HepG2 (cell line): ENCODE data around the gene NPB. TPM values are rescaled to one million over a fixed set of nuclear protein-coding genes. Genes with fewer than 3 reads are reported as not detected.

Source experiments
- ARNTL ChIP-seq: sonication (generic); formaldehyde crosslinking; IDR thresholded peaks from 2 replicates; pipeline ENCODE4 v1.4.0; 2020; ENCODE audit warnings: mild to moderate bottlenecking, missing genetic modification reagents
- CEBPG ChIP-seq: IDR thresholded peaks from 2 replicates; pipeline ENCODE4 v1.6.1; 2016
- CENPT ChIP-seq: sonication (generic); formaldehyde crosslinking; IDR thresholded peaks from 2 replicates; pipeline ENCODE4 v1.8.0; 2022; ENCODE audit warnings: low read depth, mild to moderate bottlenecking, moderate library complexity, missing genetic modification reagents
- EEA1 ChIP-seq: sonication (generic); formaldehyde crosslinking; IDR thresholded peaks from 2 replicates; pipeline ENCODE4 v1.5.1; 2020; ENCODE audit warnings: mild to moderate bottlenecking, missing genetic modification reagents, borderline replicate concordance
- FLYWCH1 ChIP-seq: sonication (generic); formaldehyde crosslinking; IDR thresholded peaks from 2 replicates; pipeline ENCODE4 v1.8.1; 2023; ENCODE audit warnings: mild to moderate bottlenecking, missing genetic modification reagents
- HMG20B ChIP-seq: conservative IDR thresholded peaks from 2 replicates; pipeline ENCODE4 v1.6.1; 2016; ENCODE audit warnings: missing genetic modification reagents, missing compliant biosample characterization
- HNRNPUL1 ChIP-seq: fragments of 200-400 bp; formaldehyde crosslinking; IDR thresholded peaks from 2 replicates; pipeline ENCODE4 v1.6.1; 2017; ENCODE audit warnings: low read depth, mild to moderate bottlenecking, low read length, moderate library complexity
- HOXD1 ChIP-seq: sonication (generic); formaldehyde crosslinking; IDR thresholded peaks from 2 replicates; pipeline ENCODE4 v1.5.0; 2020; ENCODE audit warnings: missing genetic modification reagents
- IKZF1 ChIP-seq: fragments of 450-650 bp; IDR thresholded peaks from 2 replicates; pipeline ENCODE4 v1.7.1; 2016
- MAFG ChIP-seq: sonication (generic); formaldehyde crosslinking; IDR thresholded peaks from 2 replicates; pipeline ENCODE4 v1.5.1; 2020; ENCODE audit warnings: mild to moderate bottlenecking, missing genetic modification reagents
- MLX ChIP-seq: IDR thresholded peaks from 2 replicates; pipeline ENCODE4 v1.6.1; 2016
- NFKB2 ChIP-seq: sonication (generic); formaldehyde crosslinking; IDR thresholded peaks from 2 replicates; pipeline ENCODE4 v1.4.0; 2020; ENCODE audit warnings: missing genetic modification reagents, borderline replicate concordance
- PHF21A ChIP-seq: sonication (generic); formaldehyde crosslinking; IDR thresholded peaks from 2 replicates; pipeline ENCODE4 v1.5.0; 2020; ENCODE audit warnings: mild to moderate bottlenecking, missing genetic modification reagents
- SATB2 ChIP-seq: sonication (generic); formaldehyde crosslinking; IDR thresholded peaks from 2 replicates; pipeline ENCODE4 v1.5.0; 2020; ENCODE audit warnings: missing genetic modification reagents
- SNAPC2 ChIP-seq: sonication (generic); formaldehyde crosslinking; IDR thresholded peaks from 2 replicates; pipeline ENCODE4 v1.8.1; 2022; ENCODE audit warnings: mild to moderate bottlenecking, missing genetic modification reagents
- SRY ChIP-seq: sonication (generic); formaldehyde crosslinking; IDR thresholded peaks from 2 replicates; pipeline ENCODE4 v1.8.0; 2022; ENCODE audit warnings: mild to moderate bottlenecking, missing genetic modification reagents
- SYNCRIP ChIP-seq: fragments of 200-400 bp; formaldehyde crosslinking; IDR thresholded peaks from 2 replicates; pipeline ENCODE4 v1.6.1; 2018; ENCODE audit warnings: mild to moderate bottlenecking, low read depth, low read length; ENCODE audit not compliant: insufficient read depth
- TMF1 ChIP-seq: sonication (generic); formaldehyde crosslinking; IDR thresholded peaks from 2 replicates; pipeline ENCODE4 v1.8.1; 2022; ENCODE audit warnings: low read depth, missing genetic modification reagents
- ZFP1 ChIP-seq: IDR thresholded peaks from 2 replicates; pipeline ENCODE4 v1.6.1; 2016
- ZNF124 ChIP-seq: sonication (generic); formaldehyde crosslinking; IDR thresholded peaks from 2 replicates; pipeline ENCODE4 v1.4.0; 2020; ENCODE audit warnings: missing genetic modification reagents
- ZNF232 ChIP-seq: sonication (generic); formaldehyde crosslinking; IDR thresholded peaks from 2 replicates; pipeline ENCODE4 v1.4.0; 2020; ENCODE audit warnings: missing genetic modification reagents, borderline replicate concordance
- ZNF274 ChIP-seq: sonication (generic); formaldehyde crosslinking; IDR thresholded peaks from 2 replicates; pipeline ENCODE4 v1.5.1; 2020; ENCODE audit warnings: mild to moderate bottlenecking, missing genetic modification reagents
- ZNF446 ChIP-seq: sonication (generic); formaldehyde crosslinking; IDR thresholded peaks from 2 replicates; pipeline ENCODE4 v1.5.0; 2020; ENCODE audit warnings: mild to moderate bottlenecking, missing genetic modification reagents
- ZNF501 ChIP-seq: sonication (generic); formaldehyde crosslinking; IDR thresholded peaks from 2 replicates; pipeline ENCODE4 v1.5.1; 2020; ENCODE audit warnings: mild to moderate bottlenecking, moderate library complexity, missing genetic modification reagents
- ZNF564 ChIP-seq: sonication (generic); formaldehyde crosslinking; IDR thresholded peaks from 2 replicates; pipeline ENCODE4 v1.8.1; 2023; ENCODE audit warnings: mild to moderate bottlenecking, missing genetic modification reagents
- ZNF589 ChIP-seq: sonication (generic); formaldehyde crosslinking; conservative IDR thresholded peaks from 2 replicates; pipeline ENCODE4 v1.8.0; 2022; ENCODE audit warnings: mild to moderate bottlenecking, moderate library complexity, missing genetic modification reagents
- ZNF652 ChIP-seq: IDR thresholded peaks from 2 replicates; pipeline ENCODE4 v1.6.1; 2016; ENCODE audit warnings: low read depth, borderline replicate concordance
- ZNF777 ChIP-seq: sonication (generic); formaldehyde crosslinking; IDR thresholded peaks from 2 replicates; pipeline ENCODE4 v1.4.0; 2020; ENCODE audit warnings: missing genetic modification reagents
- ZSCAN31 ChIP-seq: sonication (generic); formaldehyde crosslinking; IDR thresholded peaks from 2 replicates; pipeline ENCODE4 v1.5.0; 2020; ENCODE audit warnings: low read depth, mild to moderate bottlenecking, missing genetic modification reagents
- polyA plus RNA-seq, 8 experiments: library from polyadenylated mRNA; depleted of rRNA in 3 of 8; stranded (reverse) in 7 of 8; unstranded in 1 of 8; fragments of >200 nt; fragmentation: Illumina TruSeq in 4 of 8; extraction: Trizol in 4 of 8; gene quantifications; 2 replicates each; pipeline versions ENCODE4 v1.2.1 to v1.2.3, GENCODE V29; 2011 to 2016; ENCODE audit warnings: low read depth in 4 of 8, missing spikeins in 1 of 8, mixed read lengths in 1 of 8; ENCODE audit not compliant: insufficient read depth in 1 of 8
- total RNA-seq, 5 experiments: library from RNA; depleted of rRNA; stranded (reverse); fragments of >200 nt; fragmentation: Illumina TruSeq; extraction: Trizol; gene quantifications; 2 replicates each; pipeline ENCODE4 v1.2.3, GENCODE V29; 2016; ENCODE audit warnings: low read depth in 1 of 5
- TF ChIP-seq, protein P1 (sequence below): IDR thresholded peaks from 2 replicates; pipeline ENCODE4 v1.6.1; 2016; ENCODE audit warnings: low read depth
- TF ChIP-seq, protein P2 (sequence below): sonication (generic); formaldehyde crosslinking; IDR thresholded peaks from 2 replicates; pipeline ENCODE4 v1.5.0; 2020; ENCODE audit warnings: mild to moderate bottlenecking, missing genetic modification reagents, borderline replicate concordance

The NPB gene
- total and polyA plus RNA-seq, 2 of the 13 experiments (the other 11 are each of a cell fraction or from before 2014, with no cell fraction given) = 0.11 to 0.93 TPM

DNA sequence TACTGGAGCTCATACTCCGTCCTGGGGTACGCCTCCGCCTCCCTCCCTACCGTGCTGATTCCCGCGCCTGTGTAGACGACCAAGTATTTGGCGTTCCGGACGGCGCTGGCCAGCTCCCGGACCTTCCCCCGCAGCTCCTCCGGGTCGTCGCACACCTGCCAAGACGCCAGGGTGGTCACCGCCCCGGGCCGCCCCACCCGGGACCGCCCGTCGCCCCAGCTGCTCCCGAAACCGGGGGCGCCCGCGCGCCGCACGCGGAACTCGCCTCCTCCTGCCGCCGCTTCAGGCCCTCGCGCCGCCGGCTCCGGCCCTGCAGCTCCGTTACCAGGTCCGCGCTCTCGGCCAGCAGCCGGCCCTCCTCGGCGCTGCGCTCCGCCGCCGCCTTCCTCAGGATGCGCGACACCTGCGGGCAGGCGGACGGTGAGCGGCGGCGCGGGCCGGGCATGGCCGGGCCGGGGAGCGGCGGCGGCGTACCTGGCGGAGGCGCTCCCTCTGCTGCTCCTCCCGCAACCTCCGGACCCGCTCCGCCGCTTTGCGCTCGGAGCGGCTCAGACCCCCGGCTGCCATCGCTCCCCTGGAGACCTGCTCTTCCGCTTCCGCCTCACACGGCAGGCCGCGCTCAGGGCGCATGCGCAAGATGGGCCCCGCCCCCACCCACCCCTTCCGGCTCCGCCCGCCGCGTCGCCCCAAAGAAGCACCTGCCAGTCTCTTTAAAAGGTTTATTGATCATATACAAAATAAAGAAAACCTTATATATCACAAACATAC lies 15.7 kb downstream of the NPB start, which contains the start of gene SIRT7 (continued):
- TF ChIP-seq MAFG (CRISPR knock-in tag) = no peak
- TF ChIP-seq NFKB2 (CRISPR knock-in tag) = no peak
- TF ChIP-seq ZNF232 (CRISPR knock-in tag) = no peak
- no peak for TF ChIP-seq ZNF652 (CRISPR knock-in tag)
- 0 out of 2 replicates have a peak, but pooled peaks have one; percentile 44 for TF ChIP-seq ZNF777 (CRISPR knock-in tag)
- TF ChIP-seq ZNF564 (CRISPR knock-in tag) = no peak
- TF ChIP-seq ZNF124 (CRISPR knock-in tag) = no peak; the same call in 1 of the 2 replicates
- TF ChIP-seq TMF1 (CRISPR knock-in tag) = no peak
- TF ChIP-seq ZNF446 = peak; percentile 47; the same call in 1 of the 2 replicates
- TF ChIP-seq ZNF589 (CRISPR knock-in tag) = no peak
- no peak for TF ChIP-seq SATB2 (CRISPR knock-in tag)
- TF ChIP-seq SRY (CRISPR knock-in tag) = no peak
- no peak for TF ChIP-seq IKZF1
- no peak for TF ChIP-seq ARNTL
- no peak for TF ChIP-seq HNRNPUL1
- no peak for TF ChIP-seq HMG20B (CRISPR knock-in tag)
- TF ChIP-seq, protein P1, sequence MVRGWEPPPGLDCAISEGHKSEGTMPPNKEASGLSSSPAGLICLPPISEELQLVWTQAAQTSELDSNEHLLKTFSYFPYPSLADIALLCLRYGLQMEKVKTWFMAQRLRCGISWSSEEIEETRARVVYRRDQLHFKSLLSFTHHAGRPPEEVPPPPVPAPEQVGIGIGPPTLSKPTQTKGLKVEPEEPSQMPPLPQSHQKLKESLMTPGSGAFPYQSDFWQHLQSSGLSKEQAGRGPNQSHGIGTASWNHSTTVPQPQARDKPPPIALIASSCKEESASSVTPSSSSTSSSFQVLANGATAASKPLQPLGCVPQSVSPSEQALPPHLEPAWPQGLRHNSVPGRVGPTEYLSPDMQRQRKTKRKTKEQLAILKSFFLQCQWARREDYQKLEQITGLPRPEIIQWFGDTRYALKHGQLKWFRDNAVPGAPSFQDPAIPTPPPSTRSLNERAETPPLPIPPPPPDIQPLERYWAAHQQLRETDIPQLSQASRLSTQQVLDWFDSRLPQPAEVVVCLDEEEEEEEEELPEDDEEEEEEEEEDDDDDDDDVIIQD (CRISPR knock-in tag) = no peak
- TF ChIP-seq ZFP1 (CRISPR knock-in tag) = no peak
- 0 out of 2 replicates have a peak, but pooled peaks have one; percentile 12 for TF ChIP-seq MLX (CRISPR knock-in tag)
- TF ChIP-seq, protein P2, sequence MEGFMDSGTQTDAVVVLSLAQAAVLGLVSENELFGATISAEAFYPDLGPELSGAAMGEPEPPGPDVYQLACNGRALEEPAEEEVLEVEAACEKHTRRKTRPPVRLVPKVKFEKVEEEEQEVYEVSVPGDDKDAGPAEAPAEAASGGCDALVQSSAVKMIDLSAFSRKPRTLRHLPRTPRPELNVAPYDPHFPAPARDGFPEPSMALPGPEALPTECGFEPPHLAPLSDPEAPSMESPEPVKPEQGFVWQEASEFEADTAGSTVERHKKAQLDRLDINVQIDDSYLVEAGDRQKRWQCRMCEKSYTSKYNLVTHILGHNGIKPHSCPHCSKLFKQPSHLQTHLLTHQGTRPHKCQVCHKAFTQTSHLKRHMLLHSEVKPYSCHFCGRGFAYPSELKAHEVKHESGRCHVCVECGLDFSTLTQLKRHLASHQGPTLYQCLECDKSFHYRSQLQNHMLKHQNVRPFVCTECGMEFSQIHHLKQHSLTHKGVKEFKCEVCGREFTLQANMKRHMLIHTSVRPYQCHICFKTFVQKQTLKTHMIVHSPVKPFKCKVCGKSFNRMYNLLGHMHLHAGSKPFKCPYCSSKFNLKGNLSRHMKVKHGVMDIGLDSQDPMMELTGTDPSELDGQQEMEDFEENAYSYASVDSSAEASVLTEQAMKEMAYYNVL = no peak
- no peak for TF ChIP-seq HOXD1 (CRISPR knock-in tag)
- TF ChIP-seq SYNCRIP = no peak
- no peak; the same call in 1 of the 2 replicates for TF ChIP-seq ZSCAN31 (CRISPR knock-in tag)
- no peak for TF ChIP-seq PHF21A (CRISPR knock-in tag)
- TF ChIP-seq CENPT (CRISPR knock-in tag) = peak; percentile 77; the same call in 1 of the 2 replicates
- TF ChIP-seq EEA1 (CRISPR knock-in tag) = no peak
- no peak for TF ChIP-seq SNAPC2 (CRISPR knock-in tag)
- no peak for TF ChIP-seq CEBPG
- TF ChIP-seq ZNF501 (CRISPR knock-in tag) = no peak
- 0 out of 2 replicates have a peak, but pooled peaks have one; percentile 15 for TF ChIP-seq ZNF274
- no peak for TF ChIP-seq FLYWCH1 (CRISPR knock-in tag)
